Cardiac muscle cell (in vitro differentiated cells and primary cell): ENCODE data around the gene TOP2B. TPM values are rescaled to one million over a fixed set of nuclear protein-coding genes. Genes with fewer than 3 reads are reported as not detected.
A peak's percentile ranks its signal among the peaks of the same experiment; 100 is the strongest.

Source experiments
- DNase-seq, 2 donors: peaks; one replicate each; pipeline versions ENCODE4 v3.0.0 to v3.0.0-alpha.2; 2010 to 2017; ENCODE audit warnings: low read depth in 1 of 2, low spot score in 1 of 2
- H3K27ac ChIP-seq: fragments of 200-600 bp; sonication (generic); 2 replicates; pipeline ENCODE4 v1.5.1; 2016
- H3K27me3 ChIP-seq: fragments of 200-600 bp; sonication (generic); 2 replicates; pipeline ENCODE4 v1.6.0; 2016; ENCODE audit warnings: control low read depth
- H3K36me3 ChIP-seq: fragments of 200-600 bp; sonication (generic); 2 replicates; pipeline ENCODE4 v1.5.1; 2016; ENCODE audit warnings: control low read depth
- H3K4me1 ChIP-seq: fragments of 200-600 bp; sonication (generic); 2 replicates; pipeline ENCODE4 v1.8.1; 2017; ENCODE audit warnings: low read depth, mild to moderate bottlenecking, mixed run types
- H3K4me3 ChIP-seq: fragments of 200-600 bp; sonication (generic); 2 replicates; pipeline ENCODE4 v1.5.1; 2016; ENCODE audit warnings: mild to moderate bottlenecking
- H3K9me3 ChIP-seq: fragments of 200-600 bp; sonication (generic); 2 replicates; pipeline ENCODE4 v1.5.1; 2017; ENCODE audit warnings: low read depth, mild to moderate bottlenecking, control low read depth
- CTCF ChIP-seq: IDR thresholded peaks from 2 replicates; pipeline ENCODE4 v1.5.1; 2012; ENCODE audit warnings: low read depth, mild to moderate bottlenecking, low read length
- polyA plus RNA-seq: library from polyadenylated mRNA; unstranded; fragments of >200 nt; fragmentation: Nextera tagmentation; extraction: Ambion mirVana; gene quantifications from 2 replicates; pipeline ENCODE4 v1.2.1, GENCODE V29; 2016
- total RNA-seq: library from RNA; depleted of rRNA; stranded (reverse); fragments of >200 nt; gene quantifications from 2 replicates; pipeline ENCODE4 v1.2.3, GENCODE V29; 2016

The TOP2B gene
- total and polyA plus RNA-seq, 2 experiments from 2014 or later: 108 to 119 TPM

- Histone ChIP-seq H3K9me3 (no peaks in the 10 kb centered on the region), H3K27me3 (no peaks in the 10 kb centered on the region), H3K4me3 (peak overlapping the region; percentile 70), H3K27ac (peak overlapping the region; percentile 99), H3K36me3 (no peaks in the 10 kb centered on the region), H3K4me1 (peaks cover 38% of the 10 kb centered on the region)
- peak in 1 of 2 donors; percentile 17 for DNase-seq
- TF ChIP-seq CTCF: no peak
These were observed 1.9 kb downstream of the TOP2B start for GRCh38 chr3:25662736-25663320.

GRCh38 chr3:25661694-25662437 lies 2.8 kb downstream of the TOP2B start:
- Histone ChIP-seq H3K4me3 (peak overlapping the region; percentile 70), H3K36me3 (no peaks in the 10 kb centered on the region), H3K9me3 (no peaks in the 10 kb centered on the region), H3K27ac (peak overlapping the region; percentile 99), H3K4me1 (peaks cover 40% of the 10 kb centered on the region), H3K27me3 (no peaks in the 10 kb centered on the region)
- no peak for TF ChIP-seq CTCF
- DNase-seq: peak; percentile 11 to 25

- no peak for DNase-seq
- no peak for TF ChIP-seq CTCF
- Histone ChIP-seq H3K4me3 (no peak overlapping the region), H3K4me1 (peaks cover 35% of the 10 kb centered on the region), H3K27ac (no peak overlapping the region), H3K9me3 (no peaks in the 10 kb centered on the region), H3K36me3 (no peaks in the 10 kb centered on the region), H3K27me3 (no peaks in the 10 kb centered on the region)
These were observed 5.9 kb downstream of the TOP2B start for GRCh38 chr3:25658836-25659235.

- no peaks in the 10 kb centered on the region for H3K27me3 ChIP-seq
- TF ChIP-seq CTCF: no peak
- peaks cover 34% of the 10 kb centered on the region for H3K4me1 ChIP-seq
- H3K9me3 ChIP-seq: no peaks in the 10 kb centered on the region
- DNase-seq: no peak
- H3K27ac ChIP-seq: no peak overlapping the region
- no peaks in the 10 kb centered on the region for H3K36me3 ChIP-seq
- no peak overlapping the region for H3K4me3 ChIP-seq
These were observed 7.4 kb downstream of the TOP2B start for GRCh38 chr3:25657293-25657692.

GRCh38 chr3:25655659-25656058 lies 9.0 kb downstream of the TOP2B start:
- H3K9me3 ChIP-seq: no peaks in the 10 kb centered on the region
- H3K4me3 ChIP-seq: no peak overlapping the region
- H3K27ac ChIP-seq: no peak overlapping the region
- TF ChIP-seq CTCF: no peak
- peaks cover 32% of the 10 kb centered on the region for H3K4me1 ChIP-seq
- no peaks in the 10 kb centered on the region for H3K36me3 ChIP-seq
- H3K27me3 ChIP-seq: no peaks in the 10 kb centered on the region
- no peak for DNase-seq
